GM18951 (cell line): Measurements from ENCODE around the gene AMER2.

ENCODE experiments used
- POLR2A ChIP-seq: IDR thresholded peaks from 4 replicates; pipeline ENCODE4 v1.6.1; 2011; ENCODE audit warnings: mild to moderate bottlenecking; ENCODE audit not compliant: insufficient read length, insufficient read depth; ENCODE audit errors: extremely low read depth
- in situ Hi-C: fragments of 300-500 bp; cut with MboI; formaldehyde crosslinking; loops from one replicate; pipeline ENCODE4 v1.12.0; 2022; ENCODE audit warnings: low sequenced_read_pairs, mixed read lengths, inconsistent platforms; ENCODE audit not compliant: unreplicated experiment

Gene AMER2

GRCh38 chr13:25149711-25150110 is 22.4 kb downstream of the AMER2 start:
- TF ChIP-seq POLR2A, result no peak
- in situ Hi-C loops, result no loop called here

- in situ Hi-C loops, result no loop called here
- no peak for TF ChIP-seq POLR2A
Observed at GRCh38 chr13:25148402-25148771, 23.7 kb downstream of the AMER2 start.

- TF ChIP-seq POLR2A, result no peak
- in situ Hi-C loops, result no loop called here
Observed at GRCh38 chr13:25147638-25148401, 24.3 kb downstream of the AMER2 start.

- in situ Hi-C loops, result no loop called here
- TF ChIP-seq POLR2A, result no peak
Observed at GRCh38 chr13:25143706-25144105, 28.4 kb downstream of the AMER2 start.

- in situ Hi-C loops, result no loop called here
- TF ChIP-seq POLR2A, result no peak
Observed at GRCh38 chr13:25141042-25141441, 31.0 kb downstream of the AMER2 start.

GRCh38 chr13:25137788-25138115 is 34.3 kb downstream of the AMER2 start:
- in situ Hi-C loops, result no loop called here
- TF ChIP-seq POLR2A, result no peak

- no peak for TF ChIP-seq POLR2A
- in situ Hi-C loops, result no loop called here
Observed at GRCh38 chr13:25136880-25137787, 35.0 kb downstream of the AMER2 start.

GRCh38 chr13:25135896-25136295 is 36.2 kb downstream of the AMER2 start:
- TF ChIP-seq POLR2A, result no peak
- in situ Hi-C loops, result no loop called here

- in situ Hi-C loops, result no loop called here
- no peak for TF ChIP-seq POLR2A
Observed at GRCh38 chr13:25132751-25133390, 39.2 kb downstream of the AMER2 start.

GRCh38 chr13:25131881-25132420 is 40.1 kb downstream of the AMER2 start:
- TF ChIP-seq POLR2A, result no peak

GRCh38 chr13:25130944-25131343 is 41.1 kb downstream of the AMER2 start:
- in situ Hi-C loops, result no loop called here
- TF ChIP-seq POLR2A, result no peak

More at GRCh38 chr13:25131881-25132420, 40.1 kb downstream of the AMER2 start:
- in situ Hi-C loops, result no loop called here

- no peak for TF ChIP-seq POLR2A
- in situ Hi-C loops, result no loop called here
Observed at GRCh38 chr13:25118378-25118905, 53.6 kb downstream of the AMER2 start.

GRCh38 chr13:25117312-25117711 is 54.8 kb downstream of the AMER2 start:
- in situ Hi-C loops, result no loop called here

GRCh38 chr13:25116044-25116443 is 56.0 kb downstream of the AMER2 start:
- in situ Hi-C loops, result no loop called here
- no peak for TF ChIP-seq POLR2A

More at GRCh38 chr13:25117312-25117711, 54.8 kb downstream of the AMER2 start:
- TF ChIP-seq POLR2A, result no peak
